GM12878 (cell line): ENCODE results near the gene PHLDB3. TPM values are rescaled to one million over a fixed set of nuclear protein-coding genes. Genes with fewer than 3 reads are reported as not detected.

Source experiments
- BMI1 ChIP-seq: fragments of 450-650 bp; IDR thresholded peaks from 2 replicates; pipeline ENCODE4 v1.6.1; 2016; ENCODE audit warnings: mild to moderate bottlenecking, moderate library complexity, borderline replicate concordance
- CUX1 ChIP-seq: IDR thresholded peaks from 2 replicates; pipeline ENCODE4 v1.6.1; 2012; ENCODE audit warnings: improper control_type of control experiment, low read depth, low read length; ENCODE audit not compliant: insufficient replicate concordance
- DPF2 ChIP-seq: fragments of 450-650 bp; IDR thresholded peaks from 2 replicates; pipeline ENCODE4 v1.6.1; 2017; ENCODE audit warnings: mild to moderate bottlenecking
- HDGF ChIP-seq: fragments of 450-650 bp; IDR thresholded peaks from 2 replicates; pipeline ENCODE4 v1.6.1; 2016; ENCODE audit warnings: antibody characterized with exemption
- KAT2A ChIP-seq: conservative IDR thresholded peaks from 2 replicates; pipeline ENCODE4 v1.6.1; 2011; ENCODE audit warnings: low read depth, low read length; ENCODE audit not compliant: control insufficient read depth
- MXI1 ChIP-seq: fragments of 150-350 bp; IDR thresholded peaks from 2 replicates; pipeline ENCODE4 v1.6.1; 2011; ENCODE audit warnings: low read depth, mild to moderate bottlenecking, inconsistent platforms, low read length, improper control_type of control experiment
- NFYA ChIP-seq: IDR thresholded peaks from 2 replicates; pipeline ENCODE4 v1.6.1; 2011; ENCODE audit warnings: low read depth, mild to moderate bottlenecking, low read length, improper control_type of control experiment, borderline replicate concordance
- NR2C1 ChIP-seq: fragments of 450-650 bp; IDR thresholded peaks from 2 replicates; pipeline ENCODE4 v1.6.1; 2017; ENCODE audit warnings: antibody characterized with exemption, mild to moderate bottlenecking, moderate library complexity
- POU2F2 ChIP-seq: IDR thresholded peaks from 3 replicates; pipeline ENCODE4 v1.6.1; 2011; ENCODE audit warnings: low read depth, mild to moderate bottlenecking, low read length, borderline replicate concordance
- PRDM15 ChIP-seq: fragments of 450-650 bp; formaldehyde crosslinking; IDR thresholded peaks from 2 replicates; pipeline ENCODE4 v1.4.0; 2020; ENCODE audit warnings: mild to moderate bottlenecking, moderate library complexity
- RCOR1 ChIP-seq: conservative IDR thresholded peaks from 2 replicates; pipeline ENCODE4 v1.6.1; 2012; ENCODE audit warnings: low read depth, low read length, improper control_type of control experiment
- TCF12 ChIP-seq: IDR thresholded peaks from 2 replicates; pipeline ENCODE4 v1.6.1; 2011; ENCODE audit warnings: low read depth, mild to moderate bottlenecking, low read length
- ZBTB4 ChIP-seq: fragments of 450-650 bp; formaldehyde crosslinking; IDR thresholded peaks from 2 replicates; pipeline ENCODE4 v1.4.0; 2022; ENCODE audit warnings: mild to moderate bottlenecking, moderate library complexity
- ZNF207 ChIP-seq: fragments of 450-650 bp; IDR thresholded peaks from 2 replicates; pipeline ENCODE4 v1.6.1; 2014; ENCODE audit warnings: antibody characterized with exemption, mild to moderate bottlenecking, borderline replicate concordance
- polyA plus RNA-seq, 11 experiments: library from polyadenylated mRNA; depleted of rRNA in 4 of 11; unstranded in 6 of 11; stranded (reverse) in 5 of 11; fragments of >200 nt; fragmentation: Nextera tagmentation in 4 of 11; fragmentation: Illumina TruSeq in 1 of 11; extraction: Ambion mirVana in 4 of 11; extraction: Trizol in 1 of 11; gene quantifications; 1 replicate in 1 of 11; 2 replicates in 10 of 11; pipeline versions ENCODE4 v1.2.1 to v1.2.3, GENCODE V29; 2011 to 2016; ENCODE audit warnings: inconsistent platforms in 2 of 11, missing spikeins in 2 of 11, low read depth in 1 of 11
- total RNA-seq, 4 experiments: library from RNA; depleted of rRNA in 3 of 4; stranded (reverse); fragments of >200 nt in 3 of 4; fragmentation: Illumina TruSeq in 1 of 4; extraction: Trizol in 1 of 4; gene quantifications; 2 replicates each; pipeline versions ENCODE4 v1.2.1 to v1.2.3, GENCODE V29; 2013 to 2021
- TF ChIP-seq, protein P1 (sequence below): IDR thresholded peaks from 2 replicates; pipeline ENCODE4 v1.6.1; 2012; ENCODE audit warnings: low read depth, low read length, improper control_type of control experiment

Gene PHLDB3
- total and polyA plus RNA-seq, 10 of the 15 experiments (the other 5 are each of a cell fraction or from before 2014, with no cell fraction given): 0.13 to 13.0 (median 5.5) TPM

GRCh38 chr19:43474986-43475705 lies 29.4 kb downstream of the PHLDB3 start (continued):
- TF ChIP-seq, protein P1, sequence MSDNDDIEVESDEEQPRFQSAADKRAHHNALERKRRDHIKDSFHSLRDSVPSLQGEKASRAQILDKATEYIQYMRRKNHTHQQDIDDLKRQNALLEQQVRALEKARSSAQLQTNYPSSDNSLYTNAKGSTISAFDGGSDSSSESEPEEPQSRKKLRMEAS: no peak
- TF ChIP-seq NR2C1 (no peak), ZNF207 (no peak), ZBTB4 (CRISPR knock-in tag) (no peak), MXI1 (peak; percentile 18; the same call in 1 of the 2 replicates), POU2F2 (no peak), KAT2A (no peak), BMI1 (no peak), NFYA (no peak), DPF2 (peak; percentile 58), TCF12 (no peak), CUX1 (no peak), RCOR1 (no peak), HDGF (no peak), PRDM15 (CRISPR knock-in tag) (no peak)
